ENCODE results near the gene ARHGEF12. TPM values are rescaled to one million over a fixed set of nuclear protein-coding genes. Genes with fewer than 3 reads are reported as not detected.

ARHGEF12 gene
- total RNA-seq, 1 experiment from 2014 or later: 132 TPM

DNA sequence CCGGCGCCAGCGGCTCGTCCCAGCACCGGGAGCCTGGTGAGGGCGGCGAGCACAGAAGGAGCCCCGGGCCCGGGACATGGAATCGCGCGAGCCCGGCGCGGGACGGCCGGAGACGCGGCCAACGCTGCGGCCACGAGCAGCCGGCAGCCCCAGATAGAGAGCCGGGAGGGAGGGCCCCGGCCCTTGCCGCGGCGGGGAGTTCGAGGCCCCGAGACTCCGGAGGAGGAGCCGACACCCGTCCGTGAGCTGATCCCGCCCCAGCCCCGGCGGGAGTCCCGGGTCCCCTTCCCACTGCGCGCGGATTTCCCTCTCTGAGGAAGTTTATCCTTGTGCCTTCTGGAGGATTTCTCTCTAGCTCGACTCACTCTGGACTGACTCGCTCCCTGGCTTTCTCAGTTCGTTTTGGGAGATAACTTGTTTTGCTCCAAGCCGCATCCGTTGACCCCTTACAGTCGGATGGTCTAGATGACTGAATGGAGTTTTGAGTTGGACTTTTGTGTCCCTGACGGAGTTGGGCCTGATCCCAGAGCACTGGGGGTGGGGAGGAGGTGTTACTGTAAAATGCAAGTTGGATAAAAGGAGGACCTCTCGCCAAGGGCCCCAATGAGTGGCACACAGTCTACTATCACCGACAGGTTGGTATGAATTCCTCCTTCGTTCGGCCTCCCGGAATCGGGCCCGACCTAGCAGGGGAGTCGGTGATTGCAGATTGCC lies 585 bp downstream of the ARHGEF12 start:
- no TSS peak for BruUV-seq (replicated peaks)
- H3K36me3 ChIP-seq (ENCODE audit: insufficient read depth, low read length, poor library complexity, severe bottlenecking): no peaks in the 10 kb centered on the region
- peaks cover 30% of the 10 kb centered on the region for H3K4me1 ChIP-seq (ENCODE audit: insufficient read depth, low read length, poor library complexity, severe bottlenecking)
- ChIA-PET CTCF (interaction anchor here (0.5 to 0.9 kb wide), 2 partner anchors 13 to 175 kb away, joined by 3 to 6 read pairs; partner anchors contain the start of gene GRIK4), POLR2A (ENCODE audit: low non-redundant PET) (no interaction called here)
- DNase-seq (ENCODE audit: low spot score): peak; percentile 73
- peak overlapping the region; percentile 86 for H3K27ac ChIP-seq (ENCODE audit: low read depth, low read length, poor library complexity, severe bottlenecking)
- intact Hi-C loops (cut with micrococcal nuclease; ENCODE audit: unreplicated experiment): loop anchor here (5.0 to 10.0 kb wide), 4 partner anchors 66 to 618 kb away; no protein-coding TSS in a partner anchor
- TF ChIP-seq EZH2 (IDR thresholded peaks at IDR 0.05; ENCODE audit: borderline replicate concordance, low read depth, low read length, poor library complexity, severe bottlenecking): no peak
- TF ChIP-seq, protein P1, sequence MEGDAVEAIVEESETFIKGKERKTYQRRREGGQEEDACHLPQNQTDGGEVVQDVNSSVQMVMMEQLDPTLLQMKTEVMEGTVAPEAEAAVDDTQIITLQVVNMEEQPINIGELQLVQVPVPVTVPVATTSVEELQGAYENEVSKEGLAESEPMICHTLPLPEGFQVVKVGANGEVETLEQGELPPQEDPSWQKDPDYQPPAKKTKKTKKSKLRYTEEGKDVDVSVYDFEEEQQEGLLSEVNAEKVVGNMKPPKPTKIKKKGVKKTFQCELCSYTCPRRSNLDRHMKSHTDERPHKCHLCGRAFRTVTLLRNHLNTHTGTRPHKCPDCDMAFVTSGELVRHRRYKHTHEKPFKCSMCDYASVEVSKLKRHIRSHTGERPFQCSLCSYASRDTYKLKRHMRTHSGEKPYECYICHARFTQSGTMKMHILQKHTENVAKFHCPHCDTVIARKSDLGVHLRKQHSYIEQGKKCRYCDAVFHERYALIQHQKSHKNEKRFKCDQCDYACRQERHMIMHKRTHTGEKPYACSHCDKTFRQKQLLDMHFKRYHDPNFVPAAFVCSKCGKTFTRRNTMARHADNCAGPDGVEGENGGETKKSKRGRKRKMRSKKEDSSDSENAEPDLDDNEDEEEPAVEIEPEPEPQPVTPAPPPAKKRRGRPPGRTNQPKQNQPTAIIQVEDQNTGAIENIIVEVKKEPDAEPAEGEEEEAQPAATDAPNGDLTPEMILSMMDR (conservative IDR thresholded peaks at IDR 0.05; ENCODE audit: low read depth, low read length): no peak
- no peaks in the 10 kb centered on the region for H3K9me3 ChIP-seq (ENCODE audit: low read depth, low read length, poor library complexity, severe bottlenecking)
- no peaks in the 10 kb centered on the region for H3K27me3 ChIP-seq (replicated peaks; ENCODE audit: insufficient read depth, low read depth, low read length, poor library complexity)
- peak overlapping the region; percentile 75 for H3K4me3 ChIP-seq (ENCODE audit: low read depth, low read length, poor library complexity, severe bottlenecking)

DNA sequence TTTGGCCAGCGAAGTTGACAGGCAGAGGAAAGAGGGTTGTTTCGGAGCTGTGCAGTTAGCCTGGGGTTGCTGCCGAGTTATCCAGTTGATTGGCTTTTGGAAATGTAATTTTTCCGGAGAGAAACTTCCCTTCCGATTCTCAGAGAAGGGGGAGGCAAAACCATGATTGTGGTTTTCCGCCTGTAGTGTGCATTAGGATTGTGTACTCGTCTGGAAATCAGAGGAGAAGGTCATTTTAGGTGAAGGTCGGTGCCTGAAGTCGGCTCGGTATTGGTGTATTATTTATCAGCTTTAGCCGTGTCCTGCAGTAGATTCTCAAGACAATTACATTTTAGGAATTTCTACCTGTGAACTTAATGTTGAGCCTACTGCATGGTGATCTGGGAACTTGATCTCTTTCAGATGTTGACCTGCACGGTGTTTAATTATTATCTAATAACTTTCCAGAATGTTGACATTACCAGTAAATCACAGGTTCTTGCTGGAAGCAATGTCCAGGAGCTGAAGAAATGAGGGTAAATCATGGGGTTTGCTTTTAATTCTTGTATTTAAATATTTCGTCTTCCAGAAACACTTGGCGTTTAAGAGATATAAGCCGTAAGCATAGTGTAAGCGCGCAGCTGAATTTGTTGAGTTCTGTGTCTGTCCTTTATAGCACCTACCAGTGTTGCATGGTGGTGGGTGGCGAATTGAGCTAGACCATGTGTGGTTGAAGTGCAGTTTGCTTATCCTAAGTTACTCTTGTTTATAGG lies 1.3 kb downstream of the ARHGEF12 start:
- Histone ChIP-seq H3K27me3 (replicated peaks; ENCODE audit: insufficient read depth, low read depth, low read length, poor library complexity) (no peaks in the 10 kb centered on the region), H3K9me3 (ENCODE audit: low read depth, low read length, poor library complexity, severe bottlenecking) (peaks cover 3% of the 10 kb centered on the region), H3K4me3 (ENCODE audit: low read depth, low read length, poor library complexity, severe bottlenecking) (peak overlapping the region; percentile 75), H3K36me3 (ENCODE audit: insufficient read depth, low read length, poor library complexity, severe bottlenecking) (peaks cover 2% of the 10 kb centered on the region), H3K4me1 (ENCODE audit: insufficient read depth, low read length, poor library complexity, severe bottlenecking) (peaks cover 27% of the 10 kb centered on the region), H3K27ac (ENCODE audit: low read depth, low read length, poor library complexity, severe bottlenecking) (peak overlapping the region; percentile 86)
- peak; percentile 64 for DNase-seq (ENCODE audit: low spot score)
- CTCF ChIA-PET: interaction anchor here (0.5 kb wide), 1 partner anchor 98 kb away, joined by 4 read pairs; no protein-coding TSS in a partner anchor
- no peak for TF ChIP-seq EZH2 (IDR thresholded peaks at IDR 0.05; ENCODE audit: borderline replicate concordance, low read depth, low read length, poor library complexity, severe bottlenecking)
- TF ChIP-seq, protein P1 (conservative IDR thresholded peaks at IDR 0.05; ENCODE audit: low read depth, low read length): no peak
- POLR2A ChIA-PET (ENCODE audit: low non-redundant PET): interaction anchor here (0.5 kb wide), 1 partner anchor 10 kb away, joined by 8 read pairs; no protein-coding TSS in a partner anchor
- TSS peak; percentile 23 for BruUV-seq (replicated peaks)
- intact Hi-C loops (cut with micrococcal nuclease; ENCODE audit: unreplicated experiment): loop anchor here (5.0 to 10.0 kb wide), 4 partner anchors 65 to 617 kb away; no protein-coding TSS in a partner anchor

DNA sequence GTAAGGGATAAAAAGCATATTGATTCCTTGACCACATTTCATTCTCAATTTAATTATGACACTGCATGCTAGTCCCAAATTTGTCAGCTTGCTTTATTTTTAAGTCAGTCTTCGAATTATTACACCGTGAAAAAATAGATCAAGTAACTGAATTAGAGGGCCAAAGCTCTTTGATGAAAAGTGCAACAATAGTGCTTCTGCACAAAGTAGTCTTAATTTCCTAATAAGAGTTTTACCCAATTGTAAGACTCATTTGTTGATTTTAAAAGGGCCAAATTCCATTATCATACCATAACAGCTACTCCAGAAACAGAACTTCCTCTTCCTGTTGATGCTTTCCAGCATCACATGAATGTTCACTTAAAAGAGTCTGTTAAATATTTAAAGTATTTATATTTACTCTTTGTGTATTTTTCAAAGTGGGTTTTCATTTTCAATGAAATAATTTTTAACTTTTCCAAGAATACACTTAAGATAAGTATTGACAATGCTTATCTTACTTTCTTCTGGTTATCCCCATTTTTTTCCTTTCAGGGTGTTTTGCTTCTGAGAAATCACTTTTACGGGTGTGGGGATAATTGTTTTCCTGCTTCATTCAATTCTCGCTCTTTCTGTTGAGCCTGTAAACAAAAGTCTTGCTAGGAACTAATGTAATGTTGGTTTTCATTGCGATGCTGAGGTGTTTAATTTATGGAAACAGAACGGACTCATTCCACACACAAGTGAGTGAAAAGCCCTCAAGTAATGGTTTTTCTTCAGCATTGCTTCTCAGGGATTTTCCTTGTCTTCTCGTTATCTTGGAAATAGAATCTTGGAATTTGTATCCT lies 2.1 kb downstream of the ARHGEF12 start:
- Histone ChIP-seq H3K27ac (ENCODE audit: low read depth, low read length, poor library complexity, severe bottlenecking) (peak overlapping the region; percentile 86), H3K27me3 (replicated peaks; ENCODE audit: insufficient read depth, low read depth, low read length, poor library complexity) (no peaks in the 10 kb centered on the region), H3K36me3 (ENCODE audit: insufficient read depth, low read length, poor library complexity, severe bottlenecking) (peaks cover 7% of the 10 kb centered on the region), H3K9me3 (ENCODE audit: low read depth, low read length, poor library complexity, severe bottlenecking) (peaks cover 11% of the 10 kb centered on the region), H3K4me1 (ENCODE audit: insufficient read depth, low read length, poor library complexity, severe bottlenecking) (peaks cover 24% of the 10 kb centered on the region), H3K4me3 (ENCODE audit: low read depth, low read length, poor library complexity, severe bottlenecking) (peak overlapping the region; percentile 75)
- intact Hi-C loops (cut with micrococcal nuclease; ENCODE audit: unreplicated experiment): loop anchor here (5.0 to 10.0 kb wide), 4 partner anchors 64 to 616 kb away; no protein-coding TSS in a partner anchor
- no peak for TF ChIP-seq EZH2 (IDR thresholded peaks at IDR 0.05; ENCODE audit: borderline replicate concordance, low read depth, low read length, poor library complexity, severe bottlenecking)
- TF ChIP-seq, protein P1 (conservative IDR thresholded peaks at IDR 0.05; ENCODE audit: low read depth, low read length): no peak
- CTCF ChIA-PET: no interaction called here
- no peak for DNase-seq (ENCODE audit: low spot score)
- POLR2A ChIA-PET (ENCODE audit: low non-redundant PET): no interaction called here
- BruUV-seq (replicated peaks): no TSS peak
